Lower leg skin (tissue), 3 donors: Measurements from ENCODE around the gene HBG2.

Experiments used
- POLR2A ChIP-seq, 2 donors: fragments of 450-650 bp; IDR thresholded peaks; one replicate each; pipeline ENCODE4 v1.6.1; 2016 to 2017; ENCODE audit warnings: antibody characterized with exemption in 2 of 2, mild to moderate bottlenecking in 1 of 2, moderate library complexity in 1 of 2
- TF ChIP-seq, protein P1 (sequence below), 3 donors: fragments of 450-650 bp; IDR thresholded peaks; one replicate each; pipeline ENCODE4 v1.5.1; 2016; ENCODE audit warnings: antibody characterized with exemption in 3 of 3, mild to moderate bottlenecking in 3 of 3, moderate library complexity in 2 of 3

- TF ChIP-seq, protein P1, sequence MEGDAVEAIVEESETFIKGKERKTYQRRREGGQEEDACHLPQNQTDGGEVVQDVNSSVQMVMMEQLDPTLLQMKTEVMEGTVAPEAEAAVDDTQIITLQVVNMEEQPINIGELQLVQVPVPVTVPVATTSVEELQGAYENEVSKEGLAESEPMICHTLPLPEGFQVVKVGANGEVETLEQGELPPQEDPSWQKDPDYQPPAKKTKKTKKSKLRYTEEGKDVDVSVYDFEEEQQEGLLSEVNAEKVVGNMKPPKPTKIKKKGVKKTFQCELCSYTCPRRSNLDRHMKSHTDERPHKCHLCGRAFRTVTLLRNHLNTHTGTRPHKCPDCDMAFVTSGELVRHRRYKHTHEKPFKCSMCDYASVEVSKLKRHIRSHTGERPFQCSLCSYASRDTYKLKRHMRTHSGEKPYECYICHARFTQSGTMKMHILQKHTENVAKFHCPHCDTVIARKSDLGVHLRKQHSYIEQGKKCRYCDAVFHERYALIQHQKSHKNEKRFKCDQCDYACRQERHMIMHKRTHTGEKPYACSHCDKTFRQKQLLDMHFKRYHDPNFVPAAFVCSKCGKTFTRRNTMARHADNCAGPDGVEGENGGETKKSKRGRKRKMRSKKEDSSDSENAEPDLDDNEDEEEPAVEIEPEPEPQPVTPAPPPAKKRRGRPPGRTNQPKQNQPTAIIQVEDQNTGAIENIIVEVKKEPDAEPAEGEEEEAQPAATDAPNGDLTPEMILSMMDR (IDR thresholded peaks at IDR 0.05), result no peak
- no peak for TF ChIP-seq POLR2A (IDR thresholded peaks at IDR 0.05)
Measured at GRCh38 chr11:5246772-5247471, 7.7 kb downstream of the HBG2 start.
